ENCODE measurements around the gene MANEA. TPM values are rescaled to one million over a fixed set of nuclear protein-coding genes. Genes with fewer than 3 reads are reported as not detected.

The MANEA gene
- total and polyA plus RNA-seq, 2 of the 4 experiments (the other 2 are of a cell fraction), result 3.9 to 9.0 TPM

DNA sequence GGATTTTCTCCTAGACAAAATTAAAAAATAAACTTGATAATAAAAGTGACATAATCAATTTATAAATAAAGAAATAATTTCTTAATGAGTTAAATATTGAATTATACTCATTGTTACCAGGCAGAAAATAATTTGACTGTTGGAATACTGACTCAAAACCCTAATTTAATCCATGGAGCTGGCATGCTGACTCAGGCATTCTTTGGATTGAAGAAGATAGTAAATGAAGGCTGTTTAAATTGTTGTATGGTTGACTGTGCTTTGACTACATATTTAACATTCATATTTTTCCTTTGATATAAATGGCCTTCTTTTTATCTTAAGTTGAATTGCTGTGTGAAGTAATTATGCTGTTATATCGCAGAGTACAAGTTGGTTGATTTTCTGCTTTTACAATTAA lies 11.7 kb downstream of the MANEA start:
- Histone ChIP-seq H3K9me1 (ENCODE audit: insufficient read depth, low read length) (no peaks in the 10 kb centered on the region), H2AK9ac (replicated peaks; ENCODE audit: low read depth, low read length, poor library complexity) (no peak overlapping the region), H3K14ac (replicated peaks; ENCODE audit: low read depth, low read length) (no peak overlapping the region), H3K9me3 (ENCODE audit: control insufficient read depth, insufficient read depth, low read length) (peaks cover 2% of the 10 kb centered on the region; the same call in 1 of the 2 replicates), H3K27ac (ENCODE audit: insufficient read depth, low read length) (no peak overlapping the region), H3K23ac (ENCODE audit: low read depth, low read length) (no peak overlapping the region), H3K18ac (ENCODE audit: low read depth, low read length) (no peak overlapping the region), H3K56ac (ENCODE audit: extremely low read depth, insufficient read depth, low read length) (no peak overlapping the region), H2BK15ac (ENCODE audit: low read depth, low read length) (no peak overlapping the region), H2BK20ac (ENCODE audit: low read depth, low read length) (no peak overlapping the region), H4K5ac (ENCODE audit: low read depth, low read length) (no peak overlapping the region), H3K4ac (ENCODE audit: low read depth, low read length) (no peak overlapping the region), H3K4me2 (ENCODE audit: low read depth, low read length) (no peak overlapping the region), H3K4me1 (ENCODE audit: control insufficient read depth, insufficient read depth, low read length) (no peaks in the 10 kb centered on the region), H2BK120ac (ENCODE audit: low read depth, low read length) (no peak overlapping the region), H3K4me3 (ENCODE audit: insufficient read depth, low read depth, low read length) (no peak overlapping the region), H3K36me3 (ENCODE audit: control insufficient read depth, insufficient read depth, low read length) (no peaks in the 10 kb centered on the region), H4K91ac (ENCODE audit: insufficient read depth, low read depth, low read length) (no peak overlapping the region), H3K9ac (ENCODE audit: low read depth, low read length) (no peak overlapping the region), H2AK5ac (ENCODE audit: low read depth, low read length) (no peak overlapping the region), H4K8ac (ENCODE audit: low read depth in 2 of 2, low read length in 2 of 2) (no peak overlapping the region), H3K27me3 (ENCODE audit: control insufficient read depth, insufficient read depth, low read length) (no peaks in the 10 kb centered on the region), H2BK5ac (ENCODE audit: low read depth, low read length, poor library complexity, severe bottlenecking) (no peak overlapping the region), H4K20me1 (ENCODE audit: insufficient read depth, low read length) (no peaks in the 10 kb centered on the region), H3K79me1 (ENCODE audit: low read depth in 1 of 2, low read length in 2 of 2) (peaks cover 0 to 3% of the 10 kb centered on the region in 2 experiments; a peak in 1 of 4 replicates), H2AFZ (replicated peaks; ENCODE audit: low read length, poor library complexity) (no peak overlapping the region)
- no peak for ATAC-seq (ENCODE audit: low read depth)
- TF ChIP-seq MAFK (IDR thresholded peaks at IDR 0.05; ENCODE audit: low read depth, low read length) (peak; percentile 75), POLR2A (IDR thresholded peaks at IDR 0.05; ENCODE audit: low read depth, low read length) (no peak)
- CTCF ChIA-PET, result interaction anchor here (1.1 kb wide), 1 partner anchor 17 kb away, joined by 3 read pairs; no protein-coding TSS in a partner anchor
- dilution Hi-C loops (cut with HindIII; ENCODE audit: low sequenced_read_pairs, unreplicated experiment), result no loop called here
- no peak for DNase-seq
- POLR2A ChIA-PET (ENCODE audit: unreplicated experiment), result no interaction called here
- BruUV-seq (replicated peaks), result no TSS peak
- WGBS, 2 experiments (ENCODE audit: extremely low coverage in 2 of 2, insufficient read length in 1 of 2), result no CpG with 5 or more reads among the region's 1 CpG
- in situ Hi-C loops (cut with MboI; ENCODE audit: low sequenced_read_pairs), result no loop called here
- intact Hi-C loops (cut with micrococcal nuclease), result no loop called here

Data from IMR-90 (cell line).